Osteoblast (primary cell): ENCODE measurements around the gene TC2N. TPM values are rescaled to one million over a fixed set of nuclear protein-coding genes. Genes with fewer than 3 reads are reported as not detected.
"Not testable (repeated sequence)": the region's sequence is repeated elsewhere in the genome, so short reads cannot be mapped to it uniquely, and the experiment has no call there.

Experiments
- DNase-seq: peaks from one replicate; pipeline ENCODE4 v3.0.0; 2011; ENCODE audit warnings: low spot score, mixed read lengths; ENCODE audit not compliant: insufficient read length; ENCODE audit errors: missing footprints
- H2AFZ ChIP-seq: 2 replicates; pipeline ENCODE4 v1.6.0; 2011; ENCODE audit warnings: mild to moderate bottlenecking, low read length
- H3K27ac ChIP-seq: 2 replicates; pipeline ENCODE4 v1.5.1; 2011; ENCODE audit warnings: mild to moderate bottlenecking, low read depth, low read length, moderate library complexity
- H3K27me3 ChIP-seq: 2 replicates; pipeline ENCODE4 v1.6.0; 2012; ENCODE audit warnings: mild to moderate bottlenecking, control low read depth, inconsistent platforms, low read length, moderate library complexity; ENCODE audit not compliant: insufficient read depth
- H3K36me3 ChIP-seq: 2 replicates; pipeline ENCODE4 v1.5.1; 2011; ENCODE audit warnings: mild to moderate bottlenecking, low read length, control low read depth, moderate library complexity; ENCODE audit not compliant: insufficient read depth
- H3K4me1 ChIP-seq: 2 replicates; pipeline ENCODE4 v1.5.1; 2011; ENCODE audit warnings: mild to moderate bottlenecking, low read length, control low read depth, moderate library complexity; ENCODE audit not compliant: insufficient read depth
- H3K4me2 ChIP-seq: 2 replicates; pipeline ENCODE4 v1.6.0; 2011; ENCODE audit warnings: mild to moderate bottlenecking, low read length; ENCODE audit not compliant: insufficient read depth
- H3K4me3 ChIP-seq: fragments of 200-600 bp; sonication (generic); 3 replicates; pipeline ENCODE4 v1.5.1; 2012; ENCODE audit warnings: mild to moderate bottlenecking, low read length, inconsistent platforms; ENCODE audit not compliant: insufficient read depth
- H3K79me2 ChIP-seq: 2 replicates; pipeline ENCODE4 v1.6.0; 2012; ENCODE audit warnings: mild to moderate bottlenecking, low read length, control low read depth, inconsistent platforms; ENCODE audit not compliant: insufficient read depth
- H3K9me3 ChIP-seq: 2 replicates; pipeline ENCODE4 v1.5.1; 2011; ENCODE audit warnings: low read depth, low read length, control low read depth
- H4K20me1 ChIP-seq: 2 replicates; pipeline ENCODE4 v1.6.0; 2012; ENCODE audit warnings: mild to moderate bottlenecking, low read length, control low read depth; ENCODE audit not compliant: insufficient read depth
- total RNA-seq: library from RNA; depleted of rRNA; stranded (reverse); fragments of >200 nt; gene quantifications from 2 replicates; pipeline ENCODE4 v1.2.3, GENCODE V29; 2012
- TF ChIP-seq, protein P1 (sequence below): IDR thresholded peaks from 2 replicates; pipeline ENCODE4 v1.5.1; 2011; ENCODE audit warnings: mild to moderate bottlenecking, low read depth, low read length, moderate library complexity; ENCODE audit errors: extremely low read depth

Gene TC2N
- total RNA-seq, 1 donor, result under 0.01 TPM

DNA sequence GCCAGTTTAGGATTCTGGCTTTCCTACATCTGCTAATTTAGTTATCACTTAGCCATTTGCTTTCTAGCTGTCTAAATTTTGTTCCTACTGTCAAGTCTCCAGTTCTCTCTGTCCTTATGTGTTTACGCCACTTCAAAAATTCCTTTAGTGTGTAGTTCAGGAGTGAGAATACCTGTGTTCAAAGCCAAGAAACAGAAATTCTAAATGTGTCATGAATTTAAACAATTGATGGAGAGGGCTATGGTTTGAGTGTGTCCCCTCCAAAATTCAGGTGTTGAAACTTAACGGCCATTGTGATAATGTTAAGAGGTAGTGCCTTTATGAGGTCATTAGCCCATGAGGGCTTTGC is 124.1 kb downstream of the TC2N start:
- H3K4me1 ChIP-seq, result no peaks in the 10 kb centered on the region
- no peaks in the 10 kb centered on the region for H4K20me1 ChIP-seq
- H3K36me3 ChIP-seq, result no peaks in the 10 kb centered on the region
- no peak overlapping the region for H3K4me2 ChIP-seq
- H3K27me3 ChIP-seq, result no peaks in the 10 kb centered on the region
- TF ChIP-seq, protein P1, sequence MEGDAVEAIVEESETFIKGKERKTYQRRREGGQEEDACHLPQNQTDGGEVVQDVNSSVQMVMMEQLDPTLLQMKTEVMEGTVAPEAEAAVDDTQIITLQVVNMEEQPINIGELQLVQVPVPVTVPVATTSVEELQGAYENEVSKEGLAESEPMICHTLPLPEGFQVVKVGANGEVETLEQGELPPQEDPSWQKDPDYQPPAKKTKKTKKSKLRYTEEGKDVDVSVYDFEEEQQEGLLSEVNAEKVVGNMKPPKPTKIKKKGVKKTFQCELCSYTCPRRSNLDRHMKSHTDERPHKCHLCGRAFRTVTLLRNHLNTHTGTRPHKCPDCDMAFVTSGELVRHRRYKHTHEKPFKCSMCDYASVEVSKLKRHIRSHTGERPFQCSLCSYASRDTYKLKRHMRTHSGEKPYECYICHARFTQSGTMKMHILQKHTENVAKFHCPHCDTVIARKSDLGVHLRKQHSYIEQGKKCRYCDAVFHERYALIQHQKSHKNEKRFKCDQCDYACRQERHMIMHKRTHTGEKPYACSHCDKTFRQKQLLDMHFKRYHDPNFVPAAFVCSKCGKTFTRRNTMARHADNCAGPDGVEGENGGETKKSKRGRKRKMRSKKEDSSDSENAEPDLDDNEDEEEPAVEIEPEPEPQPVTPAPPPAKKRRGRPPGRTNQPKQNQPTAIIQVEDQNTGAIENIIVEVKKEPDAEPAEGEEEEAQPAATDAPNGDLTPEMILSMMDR, result no peak
- H2AFZ ChIP-seq, result no peak overlapping the region
- no peak overlapping the region for H3K27ac ChIP-seq
- no peak for DNase-seq
- H3K79me2 ChIP-seq, result no peaks in the 10 kb centered on the region
- H3K4me3 ChIP-seq, result no peak overlapping the region
- no peaks in the 10 kb centered on the region for H3K9me3 ChIP-seq

DNA sequence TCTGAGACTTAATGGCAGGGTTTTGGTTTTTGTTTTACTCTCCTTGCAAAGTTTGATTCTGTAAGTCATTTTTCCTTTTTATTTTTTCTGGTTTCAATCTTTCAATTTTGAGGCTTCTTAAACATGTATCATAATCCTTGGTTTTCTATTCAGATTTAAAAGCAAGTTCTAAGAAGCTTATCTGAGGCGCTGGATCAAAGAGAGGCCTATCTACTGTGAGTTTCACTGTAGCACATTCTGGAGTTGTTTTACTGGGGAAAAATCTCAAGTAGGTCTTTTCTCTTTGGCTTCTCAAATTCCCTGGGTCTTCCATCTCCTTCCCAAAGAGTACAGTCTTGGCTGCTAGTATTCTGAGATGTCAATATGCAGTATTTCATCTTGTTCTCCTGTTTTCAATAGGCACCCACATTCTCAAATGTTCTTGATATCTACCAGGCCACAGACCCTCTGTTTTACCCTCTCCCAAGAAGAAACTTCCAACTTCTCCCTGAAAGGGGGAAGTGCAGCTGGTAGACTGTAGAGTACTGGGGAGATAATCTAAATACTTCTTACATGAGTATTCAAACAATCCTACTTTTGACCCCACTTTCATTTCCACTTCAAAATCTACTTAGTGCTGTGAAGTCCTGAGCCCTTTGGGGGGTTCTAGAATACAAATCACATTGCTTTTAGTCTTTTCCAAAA is 124.6 kb downstream of the TC2N start:
- H2AFZ ChIP-seq, result no peak overlapping the region
- no peaks in the 10 kb centered on the region for H3K27me3 ChIP-seq
- H3K9me3 ChIP-seq, result no peaks in the 10 kb centered on the region
- H3K4me2 ChIP-seq, result no peak overlapping the region
- H3K4me3 ChIP-seq, result no peak overlapping the region
- TF ChIP-seq, protein P1, result no peak
- H3K36me3 ChIP-seq, result no peaks in the 10 kb centered on the region
- no peaks in the 10 kb centered on the region for H3K4me1 ChIP-seq
- DNase-seq, result no peak
- no peak overlapping the region for H3K27ac ChIP-seq
- H4K20me1 ChIP-seq, result no peaks in the 10 kb centered on the region
- no peaks in the 10 kb centered on the region for H3K79me2 ChIP-seq

DNA sequence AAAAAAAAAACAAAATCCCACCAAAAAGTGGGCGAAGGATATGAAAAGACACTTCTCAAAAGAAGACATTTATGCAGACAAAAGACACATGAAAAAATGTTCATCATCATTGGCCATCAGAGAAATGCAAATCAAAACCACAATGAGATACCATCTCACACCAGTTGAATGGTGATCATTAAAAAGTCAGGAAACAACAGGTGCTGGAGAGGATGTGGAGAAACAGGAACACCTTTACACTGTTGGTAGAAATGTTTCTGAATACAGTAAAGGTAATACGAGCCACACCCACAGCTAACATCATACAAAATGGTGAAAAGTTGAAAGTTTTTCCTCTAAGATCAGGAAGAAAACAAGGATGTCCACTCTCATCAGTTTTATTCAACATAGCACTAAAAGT is 127.5 kb downstream of the TC2N start:
- not testable (repeated sequence) for H3K36me3 ChIP-seq, H3K27ac ChIP-seq, H3K4me3 ChIP-seq, H3K4me1 ChIP-seq, H3K27me3 ChIP-seq, H2AFZ ChIP-seq, H4K20me1 ChIP-seq, H3K79me2 ChIP-seq, DNase-seq, H3K4me2 ChIP-seq, H3K9me3 ChIP-seq

- no peak overlapping the region for H3K4me2 ChIP-seq
- H3K27me3 ChIP-seq, result no peaks in the 10 kb centered on the region
- no peak for DNase-seq
- no peaks in the 10 kb centered on the region for H3K9me3 ChIP-seq
- H3K27ac ChIP-seq, result no peak overlapping the region
- TF ChIP-seq, protein P1, result no peak
- no peak overlapping the region for H2AFZ ChIP-seq
- H3K79me2 ChIP-seq, result no peaks in the 10 kb centered on the region
- H3K4me3 ChIP-seq, result no peak overlapping the region
- no peaks in the 10 kb centered on the region for H3K36me3 ChIP-seq
- H3K4me1 ChIP-seq, result no peaks in the 10 kb centered on the region
- H4K20me1 ChIP-seq, result no peaks in the 10 kb centered on the region
Measured at GRCh38 chr14:91737619-91738018, 129.7 kb downstream of the TC2N start.
